Heart left ventricle (tissue), 13 donors: ENCODE results near the gene ATF1.

Experiments
- CTCF ChIP-seq, 12 donors: fragments of 200-600 bp; sonication (generic) in 4 of 12; IDR thresholded peaks; one replicate each; pipeline versions ENCODE4 v1.5.0 to v1.8.0; 2018 to 2022; ENCODE audit warnings: antibody characterized with exemption in 12 of 12, mild to moderate bottlenecking in 5 of 12
- POLR2A ChIP-seq, 2 donors: fragments of 450-650 bp; IDR thresholded peaks; one replicate each; pipeline ENCODE4 v1.6.1; 2017; ENCODE audit warnings: antibody characterized with exemption in 2 of 2, mild to moderate bottlenecking in 2 of 2, moderate library complexity in 2 of 2
- donor health status: ischemic (EF 13 %, LVEDD 7.1; RV severe dilation, severe dysfunction).
- donor health status: DM: no; HTN: yes; CAD: no.
- donor health status: DM: no; HTN: no; CAD: no.
- donor health status: ischemic (EF 25% LVEDD 6.9; RV normal size, moderate dysfunction).
- donor health status: ischemic (EF 25% LVEDD 5.7; RV mildly dilated, moderate dysfunction).
- donor health status: ischemic (EF 35%, LVEDD 5.7; RV mildly dilated, moderate dysfunction).
- donor health status: nonischemic (EF 11% LVEDD 7.7; RV severe dilation, severe dysfunction).
- donor health status: DM: yes; HTN: yes; CAD: no.
- donor health status: PGD.
- donor health status: ischemic (EF 29% LVEDD 5.4; RV normal size, mild dysfunction).
- donor health status: nonischemic (EF 23%, LVEDD 6.1; RV moderate dilation, normal function).

- TF ChIP-seq CTCF (IDR thresholded peaks at IDR 0.05): no peak
- TF ChIP-seq POLR2A (IDR thresholded peaks at IDR 0.05): no peak
These were observed 43.8 kb upstream of the ATF1 start for GRCh38 chr12:50720085-50720484.
